MM.1S (cell line): ENCODE data around the gene ADH1B.

Experiments
- EZH2 ChIP-seq: fragments of 300-600 bp; sonication (generic); optimal IDR thresholded peaks from 2 replicates; pipeline ENCODE3; 2017; ENCODE audit warnings: low read depth, mild to moderate bottlenecking, antibody characterized with exemption, low read length, mixed read lengths
- TF ChIP-seq, protein P1 (sequence below): fragments of 300-600 bp; sonication (generic); IDR thresholded peaks from 2 replicates; pipeline ENCODE4 v1.5.1; 2016; ENCODE audit warnings: antibody characterized with exemption, low read length, mixed read lengths

DNA sequence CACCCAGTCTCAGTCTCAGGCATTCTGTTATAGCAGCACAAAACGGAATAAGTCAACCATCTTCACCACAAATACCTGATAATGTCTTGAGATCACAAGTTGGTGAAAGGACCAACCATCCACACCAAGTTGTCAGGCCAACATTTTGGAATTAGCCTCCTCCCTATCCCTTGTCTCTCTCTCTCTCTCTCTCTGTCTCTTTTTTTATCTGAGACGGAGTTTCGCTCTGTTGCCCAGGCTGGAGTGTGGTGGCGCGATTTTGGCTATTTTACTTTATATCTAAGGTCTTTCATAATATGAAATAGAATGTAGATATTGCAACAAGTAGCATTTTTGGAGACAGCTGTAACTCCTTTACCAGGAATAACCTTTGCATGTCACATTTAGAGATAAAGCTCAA lies 46.2 kb downstream of the ADH1B start:
- TF ChIP-seq, protein P1, sequence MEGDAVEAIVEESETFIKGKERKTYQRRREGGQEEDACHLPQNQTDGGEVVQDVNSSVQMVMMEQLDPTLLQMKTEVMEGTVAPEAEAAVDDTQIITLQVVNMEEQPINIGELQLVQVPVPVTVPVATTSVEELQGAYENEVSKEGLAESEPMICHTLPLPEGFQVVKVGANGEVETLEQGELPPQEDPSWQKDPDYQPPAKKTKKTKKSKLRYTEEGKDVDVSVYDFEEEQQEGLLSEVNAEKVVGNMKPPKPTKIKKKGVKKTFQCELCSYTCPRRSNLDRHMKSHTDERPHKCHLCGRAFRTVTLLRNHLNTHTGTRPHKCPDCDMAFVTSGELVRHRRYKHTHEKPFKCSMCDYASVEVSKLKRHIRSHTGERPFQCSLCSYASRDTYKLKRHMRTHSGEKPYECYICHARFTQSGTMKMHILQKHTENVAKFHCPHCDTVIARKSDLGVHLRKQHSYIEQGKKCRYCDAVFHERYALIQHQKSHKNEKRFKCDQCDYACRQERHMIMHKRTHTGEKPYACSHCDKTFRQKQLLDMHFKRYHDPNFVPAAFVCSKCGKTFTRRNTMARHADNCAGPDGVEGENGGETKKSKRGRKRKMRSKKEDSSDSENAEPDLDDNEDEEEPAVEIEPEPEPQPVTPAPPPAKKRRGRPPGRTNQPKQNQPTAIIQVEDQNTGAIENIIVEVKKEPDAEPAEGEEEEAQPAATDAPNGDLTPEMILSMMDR: no peak
- TF ChIP-seq EZH2: no peak
